Kidney (tissue), 14 donors: ENCODE measurements around the gene CNOT8. TPM values are rescaled to one million over a fixed set of nuclear protein-coding genes. Genes with fewer than 3 reads are reported as not detected.

Experiments
- DNase-seq, 5 donors: peaks; one replicate each; pipeline ENCODE4 v3.0.0-alpha.2; 2013 to 2020
- FAIRE-seq: peaks from 2 replicates; lab custom pipeline; 2012; peaks lifted over from hg19 to GRCh38; lab: Jason Lieb, UNC
- H3K27ac ChIP-seq, 2 donors: one replicate each; pipeline ENCODE4 v1.7.0; 2013; ENCODE audit warnings: low read depth in 2 of 2, low read length in 2 of 2, inconsistent platforms in 1 of 2
- H3K27me3 ChIP-seq: one replicate; pipeline ENCODE4 v1.7.1; 2013; ENCODE audit warnings: low read length, inconsistent platforms; ENCODE audit not compliant: control insufficient read depth, insufficient read depth
- H3K36me3 ChIP-seq, 3 donors: one replicate each; pipeline versions ENCODE4 v1.7.0 to v1.7.1; 2013; ENCODE audit warnings: low read length in 3 of 3, control low read depth in 1 of 3, inconsistent platforms in 1 of 3; ENCODE audit not compliant: insufficient read depth in 3 of 3, control insufficient read depth in 2 of 3
- H3K4me1 ChIP-seq, 3 donors: one replicate each; pipeline versions ENCODE4 v1.7.0 to v1.7.1; 2013; ENCODE audit warnings: low read length in 3 of 3, inconsistent platforms in 1 of 3, low read depth in 1 of 3; ENCODE audit not compliant: control insufficient read depth in 2 of 3, insufficient read depth in 2 of 3
- H3K4me3 ChIP-seq, 3 donors: one replicate each; pipeline versions ENCODE4 v1.7.0 to v1.8.1; 2013; ENCODE audit warnings: low read length in 3 of 3, control low read depth in 1 of 3, inconsistent platforms in 1 of 3
- H3K9ac ChIP-seq, 3 donors: one replicate each; pipeline versions ENCODE4 v1.7.0 to v1.7.1; 2013; ENCODE audit warnings: low read length in 3 of 3, control low read depth in 1 of 3, inconsistent platforms in 1 of 3
- H3K9me3 ChIP-seq, 3 donors: one replicate each; pipeline versions ENCODE4 v1.7.0 to v1.7.1; 2013; ENCODE audit warnings: low read length in 3 of 3, control low read depth in 1 of 3, inconsistent platforms in 1 of 3; ENCODE audit not compliant: control insufficient read depth in 2 of 3, insufficient read depth in 1 of 3
- intact Hi-C: fragments of 100-400 bp; cut with DNase I; formaldehyde crosslinking; loops from one replicate; pipeline ENCODE4 v1.11.1; 2022
- polyA plus RNA-seq: library from polyadenylated mRNA; stranded (reverse); fragments of 350-450 nt; fragmentation: Illumina TruSeq; extraction: RNeasy Lipid Tissue Mini Kit (QIAGEN cat#74804); gene quantifications from one replicate; pipeline ENCODE4 v1.2.3, GENCODE V29; 2014; ENCODE audit warnings: low read depth, low replicate concordance; ENCODE audit not compliant: insufficient read depth
- total RNA-seq: library from RNA; stranded (reverse); fragmentation: NEBNext Ultra II Directional; extraction: Animal tissue kit (Norgen Biotek cat#: 25700); gene quantifications from one replicate; pipeline ENCODE4 v1.2.1, GENCODE V29; 2021
- TF ChIP-seq, protein P1 (sequence below): IDR thresholded peaks from 3 replicates; pipeline ENCODE4 v1.5.1; 2012; ENCODE audit warnings: mild to moderate bottlenecking, moderate library complexity, borderline replicate concordance; ENCODE audit not compliant: insufficient read depth; ENCODE audit errors: extremely low read depth
- donor health status: control.
- donor health status: control.
- donor health status: control.
- donor health status: control.
- donor health status: control.
- donor health status: DM: yes; HTN: yes; CAD: no.
- donor health status: Normal renal cell carcinoma (clear cell type).

The CNOT8 gene
- total and polyA plus RNA-seq, 2 donors from 2014 or later, result 28.4 to 40.4 TPM

DNA sequence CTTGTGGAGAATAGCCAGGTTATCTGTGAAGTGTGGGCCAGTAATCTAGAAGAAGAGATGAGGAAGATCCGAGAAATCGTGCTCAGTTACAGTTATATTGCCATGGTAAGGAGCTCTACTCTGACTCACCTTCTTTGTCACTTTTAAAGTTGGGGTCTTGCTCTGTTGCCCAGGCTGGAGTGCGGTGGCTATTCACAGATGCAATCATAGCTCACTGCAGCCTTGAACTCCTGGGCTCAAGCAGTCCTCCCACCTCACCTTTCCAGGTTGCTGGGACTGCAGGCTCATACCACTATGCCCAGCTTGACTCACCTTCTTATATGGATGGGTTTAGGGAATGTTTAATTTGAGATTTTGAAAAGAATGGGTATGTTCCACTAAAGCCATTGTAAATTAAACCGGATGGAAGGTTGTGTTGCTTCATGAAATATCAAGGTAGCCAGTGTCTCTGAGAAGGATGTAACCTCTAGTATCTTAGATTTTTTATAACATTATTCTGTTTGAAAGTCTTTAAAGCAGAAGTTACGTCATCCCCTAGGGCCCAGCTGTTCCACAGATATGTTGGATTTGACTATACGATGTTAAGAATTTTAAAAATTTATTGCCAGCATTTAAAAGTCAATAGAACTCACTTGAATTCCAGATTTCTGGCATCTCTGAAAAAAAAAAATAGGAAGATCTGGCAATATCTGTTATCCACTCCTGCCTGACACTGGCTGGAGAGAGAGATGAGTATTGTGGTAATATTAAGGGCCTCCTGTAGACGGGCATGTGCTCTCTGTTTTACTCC is 5.1 kb downstream of the CNOT8 start:
- no peak overlapping the region for H3K4me3 ChIP-seq
- H3K27me3 ChIP-seq, result no peaks in the 10 kb centered on the region
- no peak overlapping the region for H3K27ac ChIP-seq
- TF ChIP-seq, protein P1, sequence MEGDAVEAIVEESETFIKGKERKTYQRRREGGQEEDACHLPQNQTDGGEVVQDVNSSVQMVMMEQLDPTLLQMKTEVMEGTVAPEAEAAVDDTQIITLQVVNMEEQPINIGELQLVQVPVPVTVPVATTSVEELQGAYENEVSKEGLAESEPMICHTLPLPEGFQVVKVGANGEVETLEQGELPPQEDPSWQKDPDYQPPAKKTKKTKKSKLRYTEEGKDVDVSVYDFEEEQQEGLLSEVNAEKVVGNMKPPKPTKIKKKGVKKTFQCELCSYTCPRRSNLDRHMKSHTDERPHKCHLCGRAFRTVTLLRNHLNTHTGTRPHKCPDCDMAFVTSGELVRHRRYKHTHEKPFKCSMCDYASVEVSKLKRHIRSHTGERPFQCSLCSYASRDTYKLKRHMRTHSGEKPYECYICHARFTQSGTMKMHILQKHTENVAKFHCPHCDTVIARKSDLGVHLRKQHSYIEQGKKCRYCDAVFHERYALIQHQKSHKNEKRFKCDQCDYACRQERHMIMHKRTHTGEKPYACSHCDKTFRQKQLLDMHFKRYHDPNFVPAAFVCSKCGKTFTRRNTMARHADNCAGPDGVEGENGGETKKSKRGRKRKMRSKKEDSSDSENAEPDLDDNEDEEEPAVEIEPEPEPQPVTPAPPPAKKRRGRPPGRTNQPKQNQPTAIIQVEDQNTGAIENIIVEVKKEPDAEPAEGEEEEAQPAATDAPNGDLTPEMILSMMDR, result no peak
- intact Hi-C loops, result no loop called here
- H3K9ac ChIP-seq, result no peak overlapping the region
- no peak for FAIRE-seq
- DNase-seq, result peak in 1 of 5 donors; percentile 5
- H3K4me1 ChIP-seq, result peaks cover 0 to 11% (median 2%) of the 10 kb centered on the region in 3 donors
- H3K9me3 ChIP-seq, result no peaks in the 10 kb centered on the region
- H3K36me3 ChIP-seq, result peaks cover 0 to 24% (median 11%) of the 10 kb centered on the region in 3 donors

DNA sequence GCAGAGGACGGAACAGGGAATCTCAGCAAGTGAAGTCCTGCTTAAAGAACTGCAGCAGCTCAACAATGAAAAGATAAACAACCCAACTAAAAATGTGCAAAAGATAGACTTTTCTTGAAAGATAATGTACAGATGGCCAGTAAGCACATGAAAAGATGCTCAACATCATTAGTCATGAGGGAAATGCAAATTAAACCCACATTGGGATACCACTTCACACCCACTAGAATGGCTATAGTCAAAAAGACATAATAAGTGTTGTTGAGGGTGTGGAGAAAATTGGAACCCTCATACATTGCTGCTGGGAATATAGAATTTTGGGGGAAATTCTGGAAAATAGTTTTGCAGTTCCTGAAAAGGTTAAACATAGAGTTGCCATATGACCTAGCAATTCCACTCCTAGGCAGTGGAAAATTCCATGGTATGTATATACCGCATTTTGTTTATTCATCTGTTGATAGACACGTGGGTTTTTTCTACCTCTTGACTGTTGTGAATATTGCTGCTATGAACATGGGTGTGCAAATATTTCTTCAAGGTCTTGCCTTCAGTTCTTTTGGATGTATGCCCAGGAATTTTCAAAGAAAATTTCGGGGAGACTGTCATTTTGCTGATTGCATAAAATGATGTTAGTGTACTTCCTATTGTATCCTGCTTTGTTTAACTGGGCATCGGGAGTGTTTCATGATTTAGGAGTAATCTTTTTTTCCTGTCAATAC is 7.2 kb downstream of the CNOT8 start:
- Histone ChIP-seq H3K4me1 (peaks cover 0 to 2% (median 0%) of the 10 kb centered on the region in 3 donors), H3K36me3 (peaks cover 1 to 24% (median 12%) of the 10 kb centered on the region in 3 donors), H3K9ac (no peak overlapping the region), H3K4me3 (no peak overlapping the region), H3K27ac (no peak overlapping the region), H3K27me3 (no peaks in the 10 kb centered on the region), H3K9me3 (no peaks in the 10 kb centered on the region)
- DNase-seq (no peak), FAIRE-seq (no peak)
- TF ChIP-seq, protein P1, result no peak
- intact Hi-C loops, result no loop called here

DNA sequence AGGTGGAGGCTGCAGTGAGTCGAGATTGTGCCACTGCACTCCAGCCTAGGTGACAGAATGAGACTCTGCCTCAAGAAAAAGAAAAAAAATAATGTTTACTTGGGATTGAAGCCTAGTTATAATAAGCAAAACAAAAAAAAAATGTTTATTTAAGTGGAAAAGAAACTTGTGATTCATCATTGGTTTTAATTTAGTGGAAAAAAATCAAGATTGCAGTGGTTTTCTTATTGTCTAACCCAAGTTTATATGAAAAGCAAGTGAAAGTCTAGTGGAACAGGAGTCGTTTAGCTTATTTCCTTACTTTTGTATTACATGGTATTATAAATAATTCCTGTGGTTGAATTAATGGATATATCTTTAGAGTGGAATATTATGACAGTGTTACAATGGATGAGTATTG is 8.4 kb downstream of the CNOT8 start:
- TF ChIP-seq, protein P1, result no peak
- no peak overlapping the region for H3K27ac ChIP-seq
- no peak for FAIRE-seq

More for the DNA sequence above, 8.4 kb downstream of the CNOT8 start:
- Histone ChIP-seq H3K4me1 (peaks cover 0 to 2% (median 0%) of the 10 kb centered on the region in 3 donors), H3K9me3 (no peaks in the 10 kb centered on the region), H3K9ac (no peak overlapping the region), H3K36me3 (peaks cover 6 to 24% (median 14%) of the 10 kb centered on the region in 3 donors), H3K27me3 (no peaks in the 10 kb centered on the region), H3K4me3 (no peak overlapping the region)
- DNase-seq, result no peak
- intact Hi-C loops, result no loop called here
